ENCODE measurements around the gene ZNF491.

DNA sequence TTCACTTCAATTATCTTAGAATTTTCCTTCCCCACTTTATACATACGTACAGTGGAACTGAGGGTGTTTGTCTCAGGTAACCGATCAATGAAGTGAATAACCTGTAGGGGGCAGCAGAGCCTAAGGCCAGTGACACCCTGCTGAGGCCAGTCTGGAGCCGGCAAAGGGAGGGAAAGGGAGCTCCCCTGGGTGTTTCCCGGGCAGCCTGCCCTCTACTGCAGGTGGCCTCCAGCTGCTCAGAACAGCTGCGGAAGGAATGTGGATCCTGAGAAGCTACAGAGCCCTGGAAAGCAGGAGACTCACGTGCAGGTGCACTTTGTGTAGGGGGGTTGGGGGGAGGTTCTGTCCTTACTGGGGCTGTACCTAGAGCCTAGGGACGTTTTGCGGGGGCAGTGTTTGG is 832 bp upstream of the ZNF491 start:
- TF ChIP-seq, protein P1, sequence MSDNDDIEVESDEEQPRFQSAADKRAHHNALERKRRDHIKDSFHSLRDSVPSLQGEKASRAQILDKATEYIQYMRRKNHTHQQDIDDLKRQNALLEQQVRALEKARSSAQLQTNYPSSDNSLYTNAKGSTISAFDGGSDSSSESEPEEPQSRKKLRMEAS (IDR thresholded peaks at IDR 0.05), result 0 out of 2 replicates have a peak, but pooled peaks have one; percentile 20
- TF ChIP-seq CTCF (IDR thresholded peaks at IDR 0.05; ENCODE audit: control extremely low read depth in 1 of 3, insufficient read depth in 1 of 3, low read depth in 1 of 3, low read length in 3 of 3), result peak; percentile 67 to 81 (median 78)
- peak; percentile 75 to 83 for TF ChIP-seq RAD21 (IDR thresholded peaks at IDR 0.05 in 1 of 2, conservative IDR thresholded peaks at IDR 0.05 in 1 of 2; ENCODE audit: low read depth in 2 of 2, low read length in 2 of 2)
- no peak for TF ChIP-seq POLR2A (IDR thresholded peaks at IDR 0.05; ENCODE audit: control extremely low read depth in 1 of 2, low read depth in 2 of 2, low read length in 2 of 2)
- no peak for TF ChIP-seq POLR2AphosphoS5 (IDR thresholded peaks at IDR 0.05; ENCODE audit: low read depth, low read length)
- no peak for TF ChIP-seq JUND (IDR thresholded peaks at IDR 0.05; ENCODE audit: low read length)
- TF ChIP-seq FOSL1 (IDR thresholded peaks at IDR 0.05; ENCODE audit: insufficient read depth, low read depth, low read length), result no peak
- TF ChIP-seq EP300 (IDR thresholded peaks at IDR 0.05; ENCODE audit: borderline replicate concordance in 1 of 2, low read depth in 2 of 2, low read length in 2 of 2), result no peak
- TF ChIP-seq KDM5A (IDR thresholded peaks at IDR 0.05; ENCODE audit: low read length), result no peak
- TF ChIP-seq GTF2F1 (IDR thresholded peaks at IDR 0.05; ENCODE audit: borderline replicate concordance, low read depth, low read length), result no peak
- no peak for TF ChIP-seq CREB1 (IDR thresholded peaks at IDR 0.05)

Data from H1 (cell line).